ENCODE data around the gene DLGAP1. TPM values are rescaled to one million over a fixed set of nuclear protein-coding genes. Genes with fewer than 3 reads are reported as not detected.

DLGAP1 gene
- total and polyA plus RNA-seq, 10 of the 15 experiments (the other 5 are each of a cell fraction or from before 2014, with no cell fraction given): 0.23 to 27.6 (median 1.9) TPM

DNA sequence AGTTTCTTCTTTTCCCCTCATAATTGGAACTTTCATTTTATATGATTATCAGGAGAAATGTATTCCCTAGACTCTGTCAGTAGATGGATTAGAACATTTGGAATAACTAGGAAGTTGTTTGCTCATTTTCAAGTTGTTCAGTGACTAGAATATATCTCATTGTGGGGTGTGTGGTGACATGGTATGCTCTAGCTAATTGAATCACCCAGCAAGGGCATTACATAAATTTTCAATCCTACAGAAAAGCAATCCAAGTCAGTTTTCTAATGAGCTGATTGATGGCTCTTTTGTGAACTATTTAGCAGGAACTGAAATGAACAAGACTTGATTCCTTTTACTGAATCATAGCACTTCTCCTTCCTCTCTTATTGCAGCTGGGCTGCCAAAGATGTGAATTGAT lies 543.7 kb downstream of the DLGAP1 start:
- no TSS peak for BruUV-seq (replicated peaks)

More for the DNA sequence above, 543.7 kb downstream of the DLGAP1 start:
- H3K79me2 ChIP-seq (ENCODE audit: control insufficient read depth, insufficient read depth, low read length): no peaks in the 10 kb centered on the region
- H3K4me1 ChIP-seq (ENCODE audit: control insufficient read depth, insufficient read depth, low read length): no peaks in the 10 kb centered on the region
- no peak overlapping the region for H3K9ac ChIP-seq (ENCODE audit: control insufficient read depth, insufficient read depth, low read length)
- RAD21 ChIA-PET (ENCODE audit: unreplicated experiment): interaction anchor here (1.4 kb wide), 1 partner anchor 140 kb away, joined by 4 read pairs; no protein-coding TSS in a partner anchor
- no peaks in the 10 kb centered on the region for H3K27me3 ChIP-seq (replicated peaks in 1 of 2; ENCODE audit: control insufficient read depth in 2 of 2, insufficient read depth in 2 of 2, low read length in 1 of 2)
- DNase-seq (ENCODE audit: low read depth, low spot score) (no peak), ATAC-seq (no peak), FAIRE-seq (no peak)
- H2AFZ ChIP-seq (ENCODE audit: control insufficient read depth, low read depth, low read length): no peak overlapping the region
- SMC1A ChIA-PET (ENCODE audit: uncharacterized antibody, unreplicated experiment): interaction anchor here (1.0 to 3.0 kb wide), 5 partner anchors 9 to 61 kb away, joined by 3 to 9 read pairs (median 3); no protein-coding TSS in a partner anchor
- intact Hi-C loops (cut with micrococcal nuclease; ENCODE audit: unreplicated experiment) (no loop called here), in situ Hi-C loops (cut with MboI) (no loop called here)
- H3K4me3 ChIP-seq: no peak overlapping the region
- H3K4me2 ChIP-seq (ENCODE audit: control insufficient read depth, insufficient read depth): no peak overlapping the region
- no peaks in the 10 kb centered on the region for H3K36me3 ChIP-seq (ENCODE audit: control insufficient read depth in 2 of 2, insufficient read depth in 2 of 2, low read length in 1 of 2)
- no peaks in the 10 kb centered on the region for H3K9me3 ChIP-seq (replicated peaks; ENCODE audit: control insufficient read depth, insufficient read depth, low read length)
- H4K20me1 ChIP-seq (ENCODE audit: control insufficient read depth, insufficient read depth): no peaks in the 10 kb centered on the region
- POLR2A ChIA-PET: interaction anchor here (0.5 kb wide), 1 partner anchor 8 kb away, joined by 7 read pairs; no protein-coding TSS in a partner anchor
- H3K27ac ChIP-seq (ENCODE audit: control insufficient read depth, insufficient read depth): no peak overlapping the region
- TF ChIP-seq, protein P1, sequence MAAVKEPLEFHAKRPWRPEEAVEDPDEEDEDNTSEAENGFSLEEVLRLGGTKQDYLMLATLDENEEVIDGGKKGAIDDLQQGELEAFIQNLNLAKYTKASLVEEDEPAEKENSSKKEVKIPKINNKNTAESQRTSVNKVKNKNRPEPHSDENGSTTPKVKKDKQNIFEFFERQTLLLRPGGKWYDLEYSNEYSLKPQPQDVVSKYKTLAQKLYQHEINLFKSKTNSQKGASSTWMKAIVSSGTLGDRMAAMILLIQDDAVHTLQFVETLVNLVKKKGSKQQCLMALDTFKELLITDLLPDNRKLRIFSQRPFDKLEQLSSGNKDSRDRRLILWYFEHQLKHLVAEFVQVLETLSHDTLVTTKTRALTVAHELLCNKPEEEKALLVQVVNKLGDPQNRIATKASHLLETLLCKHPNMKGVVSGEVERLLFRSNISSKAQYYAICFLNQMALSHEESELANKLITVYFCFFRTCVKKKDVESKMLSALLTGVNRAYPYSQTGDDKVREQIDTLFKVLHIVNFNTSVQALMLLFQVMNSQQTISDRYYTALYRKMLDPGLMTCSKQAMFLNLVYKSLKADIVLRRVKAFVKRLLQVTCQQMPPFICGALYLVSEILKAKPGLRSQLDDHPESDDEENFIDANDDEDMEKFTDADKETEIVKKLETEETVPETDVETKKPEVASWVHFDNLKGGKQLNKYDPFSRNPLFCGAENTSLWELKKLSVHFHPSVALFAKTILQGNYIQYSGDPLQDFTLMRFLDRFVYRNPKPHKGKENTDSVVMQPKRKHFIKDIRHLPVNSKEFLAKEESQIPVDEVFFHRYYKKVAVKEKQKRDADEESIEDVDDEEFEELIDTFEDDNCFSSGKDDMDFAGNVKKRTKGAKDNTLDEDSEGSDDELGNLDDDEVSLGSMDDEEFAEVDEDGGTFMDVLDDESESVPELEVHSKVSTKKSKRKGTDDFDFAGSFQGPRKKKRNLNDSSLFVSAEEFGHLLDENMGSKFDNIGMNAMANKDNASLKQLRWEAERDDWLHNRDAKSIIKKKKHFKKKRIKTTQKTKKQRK (IDR thresholded peaks at IDR 0.05; ENCODE audit: low read depth, low read length): no peak
- TF ChIP-seq TCF3 (IDR thresholded peaks at IDR 0.05; ENCODE audit: borderline replicate concordance, insufficient read depth, low read depth, low read length): no peak
- CTCF ChIA-PET: interaction anchor here (0.9 kb wide), 1 partner anchor 11 kb away, joined by 5 read pairs; no protein-coding TSS in a partner anchor
